HepG2 (cell line): ENCODE results near the gene DDX3Y.

Source experiments
- CTCF ChIP-seq: sonication (generic); formaldehyde crosslinking; IDR thresholded peaks from 2 replicates; pipeline ENCODE4 v1.5.0; 2020; ENCODE audit warnings: mild to moderate bottlenecking, missing genetic modification reagents, moderate library complexity
- POGZ ChIP-seq: sonication (generic); formaldehyde crosslinking; IDR thresholded peaks from 2 replicates; pipeline ENCODE4 v1.4.0; 2020; ENCODE audit warnings: mild to moderate bottlenecking, missing genetic modification reagents
- ZFX ChIP-seq: sonication (generic); formaldehyde crosslinking; IDR thresholded peaks from 2 replicates; pipeline ENCODE4 v1.4.0; 2020; ENCODE audit warnings: mild to moderate bottlenecking, low read depth, missing genetic modification reagents, moderate library complexity
- ZNF335 ChIP-seq: sonication (generic); formaldehyde crosslinking; IDR thresholded peaks from 2 replicates; pipeline ENCODE4 v1.4.0; 2020; ENCODE audit warnings: missing genetic modification reagents
- TF ChIP-seq, protein P1 (sequence below): conservative IDR thresholded peaks from 2 replicates; pipeline ENCODE4 v1.6.1; 2018; ENCODE audit warnings: missing genetic modification reagents

GRCh38 chrY:12867960-12868359 lies 36.7 kb upstream of the DDX3Y start:
- TF ChIP-seq, protein P1, sequence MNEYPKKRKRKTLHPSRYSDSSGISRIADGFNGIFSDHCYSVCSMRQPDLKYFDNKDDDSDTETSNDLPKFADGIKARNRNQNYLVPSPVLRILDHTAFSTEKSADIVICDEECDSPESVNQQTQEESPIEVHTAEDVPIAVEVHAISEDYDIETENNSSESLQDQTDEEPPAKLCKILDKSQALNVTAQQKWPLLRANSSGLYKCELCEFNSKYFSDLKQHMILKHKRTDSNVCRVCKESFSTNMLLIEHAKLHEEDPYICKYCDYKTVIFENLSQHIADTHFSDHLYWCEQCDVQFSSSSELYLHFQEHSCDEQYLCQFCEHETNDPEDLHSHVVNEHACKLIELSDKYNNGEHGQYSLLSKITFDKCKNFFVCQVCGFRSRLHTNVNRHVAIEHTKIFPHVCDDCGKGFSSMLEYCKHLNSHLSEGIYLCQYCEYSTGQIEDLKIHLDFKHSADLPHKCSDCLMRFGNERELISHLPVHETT (CRISPR knock-in tag) = no peak
- TF ChIP-seq CTCF (CRISPR knock-in tag) = no peak
- TF ChIP-seq ZFX (CRISPR knock-in tag) = no peak
- TF ChIP-seq POGZ (CRISPR knock-in tag) = no peak
- TF ChIP-seq ZNF335 (CRISPR knock-in tag) = no peak
